Measurements from ENCODE around the gene AKR1D1.

DNA sequence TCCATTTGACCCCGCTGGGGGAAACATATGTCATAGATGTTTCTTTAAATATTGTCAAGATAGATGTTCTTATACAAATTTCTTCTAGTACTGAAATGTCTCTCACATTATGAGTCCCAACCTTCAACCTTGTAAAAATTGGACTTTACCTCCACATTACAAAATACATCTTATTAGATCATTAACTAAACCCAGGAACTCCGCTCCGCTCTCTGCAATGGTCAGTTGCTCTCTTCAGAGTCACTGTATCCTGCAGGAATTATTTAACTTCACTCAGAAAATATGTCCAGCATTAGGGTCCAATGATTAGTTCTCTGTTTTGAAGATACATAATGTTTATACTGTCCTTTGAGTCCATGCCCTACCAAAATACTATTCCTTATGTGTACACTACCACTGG lies 8.5 kb upstream of the AKR1D1 start:
- TF ChIP-seq, protein P1, sequence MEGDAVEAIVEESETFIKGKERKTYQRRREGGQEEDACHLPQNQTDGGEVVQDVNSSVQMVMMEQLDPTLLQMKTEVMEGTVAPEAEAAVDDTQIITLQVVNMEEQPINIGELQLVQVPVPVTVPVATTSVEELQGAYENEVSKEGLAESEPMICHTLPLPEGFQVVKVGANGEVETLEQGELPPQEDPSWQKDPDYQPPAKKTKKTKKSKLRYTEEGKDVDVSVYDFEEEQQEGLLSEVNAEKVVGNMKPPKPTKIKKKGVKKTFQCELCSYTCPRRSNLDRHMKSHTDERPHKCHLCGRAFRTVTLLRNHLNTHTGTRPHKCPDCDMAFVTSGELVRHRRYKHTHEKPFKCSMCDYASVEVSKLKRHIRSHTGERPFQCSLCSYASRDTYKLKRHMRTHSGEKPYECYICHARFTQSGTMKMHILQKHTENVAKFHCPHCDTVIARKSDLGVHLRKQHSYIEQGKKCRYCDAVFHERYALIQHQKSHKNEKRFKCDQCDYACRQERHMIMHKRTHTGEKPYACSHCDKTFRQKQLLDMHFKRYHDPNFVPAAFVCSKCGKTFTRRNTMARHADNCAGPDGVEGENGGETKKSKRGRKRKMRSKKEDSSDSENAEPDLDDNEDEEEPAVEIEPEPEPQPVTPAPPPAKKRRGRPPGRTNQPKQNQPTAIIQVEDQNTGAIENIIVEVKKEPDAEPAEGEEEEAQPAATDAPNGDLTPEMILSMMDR (conservative IDR thresholded peaks at IDR 0.05 in 1 of 2, IDR thresholded peaks at IDR 0.05 in 1 of 2; ENCODE audit: low read depth in 1 of 2, low read length in 2 of 2) = no peak
- TF ChIP-seq EZH2 (IDR thresholded peaks at IDR 0.05; ENCODE audit: low read length, missing control alignments) = no peak
